Measurements from ENCODE around the gene ONECUT3. TPM values are rescaled to one million over a fixed set of nuclear protein-coding genes. Genes with fewer than 3 reads are reported as not detected.

ONECUT3 gene
- total and polyA plus RNA-seq, 2 of the 4 experiments (the other 2 are of a cell fraction) = not detected

GRCh38 chr19:1774989-1775772, 21.9 kb downstream of the ONECUT3 start:
- Histone ChIP-seq H3K18ac (ENCODE audit: low read depth, low read length) (no peak overlapping the region), H3K27me3 (ENCODE audit: control insufficient read depth, insufficient read depth, low read length) (peaks cover 61% of the 10 kb centered on the region), H2BK120ac (ENCODE audit: low read depth, low read length) (no peak overlapping the region), H3K56ac (ENCODE audit: extremely low read depth, insufficient read depth, low read length) (no peak overlapping the region), H3K27ac (ENCODE audit: insufficient read depth, low read length) (no peak overlapping the region), H3K4ac (ENCODE audit: low read depth, low read length) (no peak overlapping the region), H4K20me1 (ENCODE audit: insufficient read depth, low read length) (no peaks in the 10 kb centered on the region), H3K4me1 (ENCODE audit: control insufficient read depth, insufficient read depth, low read length) (no peaks in the 10 kb centered on the region), H4K91ac (ENCODE audit: insufficient read depth, low read depth, low read length) (no peak overlapping the region), H3K23ac (ENCODE audit: low read depth, low read length) (no peak overlapping the region), H3K36me3 (ENCODE audit: control insufficient read depth, insufficient read depth, low read length) (no peaks in the 10 kb centered on the region), H3K9me3 (ENCODE audit: control insufficient read depth, insufficient read depth, low read length) (peaks cover 21% of the 10 kb centered on the region), H4K5ac (ENCODE audit: low read depth, low read length) (no peak overlapping the region), H2BK15ac (ENCODE audit: low read depth, low read length) (no peak overlapping the region), H3K79me1 (ENCODE audit: low read depth in 1 of 2, low read length in 2 of 2) (no peaks in the 10 kb centered on the region), H3K9me1 (ENCODE audit: insufficient read depth, low read length) (no peaks in the 10 kb centered on the region), H3K14ac (replicated peaks; ENCODE audit: low read depth, low read length) (no peak overlapping the region), H3K4me3 (ENCODE audit: insufficient read depth, low read depth, low read length) (no peak overlapping the region), H3K9ac (ENCODE audit: low read depth, low read length) (no peak overlapping the region), H2AK9ac (replicated peaks; ENCODE audit: low read depth, low read length, poor library complexity) (peak overlapping the region; percentile 23), H3K4me2 (ENCODE audit: low read depth, low read length) (no peak overlapping the region), H2BK20ac (ENCODE audit: low read depth, low read length) (no peak overlapping the region), H2AK5ac (ENCODE audit: low read depth, low read length) (no peak overlapping the region), H2BK5ac (ENCODE audit: low read depth, low read length, poor library complexity, severe bottlenecking) (no peak overlapping the region), H2AFZ (replicated peaks; ENCODE audit: low read length, poor library complexity) (peak overlapping the region; percentile 65), H4K8ac (ENCODE audit: low read depth in 2 of 2, low read length in 2 of 2) (no peak overlapping the region)
- ATAC-seq (ENCODE audit: low read depth) = peak; percentile 57
- dilution Hi-C loops (cut with HindIII; ENCODE audit: low sequenced_read_pairs, unreplicated experiment) (no loop called here), intact Hi-C loops (cut with micrococcal nuclease) (no loop called here), in situ Hi-C loops (cut with MboI; ENCODE audit: low sequenced_read_pairs) (loop anchor here (25.0 kb wide), 1 partner anchor 238 kb away; no protein-coding TSS in a partner anchor)
- TF ChIP-seq FOS (IDR thresholded peaks at IDR 0.05; ENCODE audit: low read depth, low read length) (no peak), MXI1 (IDR thresholded peaks at IDR 0.05; ENCODE audit: borderline replicate concordance, low read depth, low read length) (no peak), CEBPB (IDR thresholded peaks at IDR 0.05; ENCODE audit: low read depth, low read length) (no peak), MAFK (IDR thresholded peaks at IDR 0.05; ENCODE audit: low read depth, low read length) (no peak), CTCF (conservative IDR thresholded peaks at IDR 0.05; ENCODE audit: low read depth, low read length) (peak; percentile 26; the same call in 1 of the 2 replicates), POLR2A (IDR thresholded peaks at IDR 0.05; ENCODE audit: low read depth, low read length) (no peak), SMC3 (IDR thresholded peaks at IDR 0.05; ENCODE audit: low read depth, low read length) (no peak)
- 17% methylated on average over 22 of the region's 59 CpGs; no CpG with 5 or more reads in 1 of the 2 experiments for WGBS, 2 experiments (ENCODE audit: extremely low coverage in 2 of 2, insufficient read length in 1 of 2)
- no peak for DNase-seq
- POLR2A ChIA-PET (ENCODE audit: unreplicated experiment) = no interaction called here
- CTCF ChIA-PET = no interaction called here
- no TSS peak for BruUV-seq (replicated peaks)
